ENCODE data around the gene EPDR1. TPM values are rescaled to one million over a fixed set of nuclear protein-coding genes. Genes with fewer than 3 reads are reported as not detected.

The EPDR1 gene
- total and polyA plus RNA-seq, 12 donors = 7.8 to 75.0 (median 56.3) TPM

DNA sequence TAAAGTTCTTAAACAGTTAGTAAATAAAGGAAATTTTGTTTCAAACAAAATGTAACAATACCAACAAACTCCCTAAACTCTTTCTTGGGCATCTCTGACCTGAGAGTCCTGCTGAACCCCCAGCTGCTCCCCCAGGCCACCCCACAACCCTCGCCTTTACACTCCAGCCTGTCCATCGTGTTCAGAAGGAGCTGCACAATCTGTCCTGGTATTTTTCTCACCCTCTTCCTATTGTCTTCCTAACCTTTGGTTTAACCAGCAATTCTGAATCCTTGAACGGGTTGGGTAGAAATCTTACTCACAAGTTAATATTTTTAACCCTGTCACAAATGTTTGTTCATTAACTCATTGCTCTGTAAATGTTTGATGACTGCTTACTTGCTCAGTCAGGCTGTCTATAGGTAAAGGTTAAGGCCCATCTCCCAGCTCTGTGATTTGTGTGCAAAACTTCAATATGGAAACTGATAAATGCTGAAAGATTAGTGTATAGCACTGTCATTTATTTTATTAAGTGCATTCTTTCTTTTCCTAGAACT, 20.7 kb upstream of the EPDR1 start:
- no peaks in the 10 kb centered on the region for H3K36me3 ChIP-seq
- DNase-seq = no peak
- no peak for ATAC-seq
- no peak overlapping the region for H3K27ac ChIP-seq
- H3K9me3 ChIP-seq = no peaks in the 10 kb centered on the region
- intact Hi-C loops (cut with DNase I) = loop anchor here in 9 of 10 donors (2.0 to 10.0 kb wide), 6 partner anchors 205 to 475 kb away; no protein-coding TSS in a partner anchor
- peaks cover 0 to 17% (median 7%) of the 10 kb centered on the region in 9 donors for H3K4me1 ChIP-seq
- TF ChIP-seq, protein P1, sequence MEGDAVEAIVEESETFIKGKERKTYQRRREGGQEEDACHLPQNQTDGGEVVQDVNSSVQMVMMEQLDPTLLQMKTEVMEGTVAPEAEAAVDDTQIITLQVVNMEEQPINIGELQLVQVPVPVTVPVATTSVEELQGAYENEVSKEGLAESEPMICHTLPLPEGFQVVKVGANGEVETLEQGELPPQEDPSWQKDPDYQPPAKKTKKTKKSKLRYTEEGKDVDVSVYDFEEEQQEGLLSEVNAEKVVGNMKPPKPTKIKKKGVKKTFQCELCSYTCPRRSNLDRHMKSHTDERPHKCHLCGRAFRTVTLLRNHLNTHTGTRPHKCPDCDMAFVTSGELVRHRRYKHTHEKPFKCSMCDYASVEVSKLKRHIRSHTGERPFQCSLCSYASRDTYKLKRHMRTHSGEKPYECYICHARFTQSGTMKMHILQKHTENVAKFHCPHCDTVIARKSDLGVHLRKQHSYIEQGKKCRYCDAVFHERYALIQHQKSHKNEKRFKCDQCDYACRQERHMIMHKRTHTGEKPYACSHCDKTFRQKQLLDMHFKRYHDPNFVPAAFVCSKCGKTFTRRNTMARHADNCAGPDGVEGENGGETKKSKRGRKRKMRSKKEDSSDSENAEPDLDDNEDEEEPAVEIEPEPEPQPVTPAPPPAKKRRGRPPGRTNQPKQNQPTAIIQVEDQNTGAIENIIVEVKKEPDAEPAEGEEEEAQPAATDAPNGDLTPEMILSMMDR (IDR thresholded peaks at IDR 0.05) = no peak
- H3K27me3 ChIP-seq = peaks cover 0 to 4% (median 0%) of the 10 kb centered on the region in 7 donors
- H3K4me3 ChIP-seq = no peak overlapping the region
- 66 to 73% methylated on average over 3 of the region's 3 CpGs for WGBS, 2 donors

DNA sequence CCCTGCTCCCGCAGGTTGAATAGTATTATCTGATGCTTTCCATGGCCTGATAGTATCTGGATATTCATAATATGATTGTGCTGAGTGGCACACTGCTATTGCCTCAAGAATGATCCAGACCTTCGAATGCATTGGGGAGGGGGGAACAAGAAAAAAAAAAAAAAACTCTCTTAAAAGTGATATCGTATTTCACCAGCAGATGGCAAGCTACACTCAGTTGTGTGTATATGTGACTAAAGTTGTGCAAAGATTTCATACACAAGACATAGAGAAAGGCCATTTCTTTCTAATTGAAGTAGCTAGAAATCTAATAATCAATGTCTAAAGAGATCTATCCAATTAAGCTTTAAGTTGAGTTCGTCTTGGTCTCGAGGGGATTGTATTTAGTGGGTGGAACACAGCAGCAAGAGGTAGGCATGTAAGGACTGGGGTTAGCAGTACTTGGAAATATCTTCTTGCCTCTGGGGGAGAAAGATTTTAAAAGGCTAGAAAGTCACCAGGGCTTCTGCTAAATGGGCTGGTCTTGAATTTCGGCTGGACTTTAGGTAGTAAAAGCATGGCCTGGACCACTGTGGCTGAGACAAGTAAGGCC, 19.1 kb upstream of the EPDR1 start:
- Histone ChIP-seq H3K36me3 (no peaks in the 10 kb centered on the region), H3K9me3 (no peaks in the 10 kb centered on the region), H3K4me3 (no peak overlapping the region), H3K27ac (peak overlapping the region in 1 of 10 donors; percentile 37), H3K27me3 (no peaks in the 10 kb centered on the region), H3K4me1 (peaks cover 0 to 17% (median 7%) of the 10 kb centered on the region in 9 donors)
- TF ChIP-seq, protein P1 (IDR thresholded peaks at IDR 0.05) = peak; percentile 15 to 69 (median 56)
- intact Hi-C loops (cut with DNase I) = loop anchor here in 9 of 10 donors (2.0 to 10.0 kb wide), 6 partner anchors 203 to 473 kb away; no protein-coding TSS in a partner anchor
- 21 to 26% methylated on average over 6 of the region's 6 CpGs for WGBS, 2 donors
- ATAC-seq (peak in 5 of 8 donors; percentile 47 to 62 (median 57)), DNase-seq (no peak)

DNA sequence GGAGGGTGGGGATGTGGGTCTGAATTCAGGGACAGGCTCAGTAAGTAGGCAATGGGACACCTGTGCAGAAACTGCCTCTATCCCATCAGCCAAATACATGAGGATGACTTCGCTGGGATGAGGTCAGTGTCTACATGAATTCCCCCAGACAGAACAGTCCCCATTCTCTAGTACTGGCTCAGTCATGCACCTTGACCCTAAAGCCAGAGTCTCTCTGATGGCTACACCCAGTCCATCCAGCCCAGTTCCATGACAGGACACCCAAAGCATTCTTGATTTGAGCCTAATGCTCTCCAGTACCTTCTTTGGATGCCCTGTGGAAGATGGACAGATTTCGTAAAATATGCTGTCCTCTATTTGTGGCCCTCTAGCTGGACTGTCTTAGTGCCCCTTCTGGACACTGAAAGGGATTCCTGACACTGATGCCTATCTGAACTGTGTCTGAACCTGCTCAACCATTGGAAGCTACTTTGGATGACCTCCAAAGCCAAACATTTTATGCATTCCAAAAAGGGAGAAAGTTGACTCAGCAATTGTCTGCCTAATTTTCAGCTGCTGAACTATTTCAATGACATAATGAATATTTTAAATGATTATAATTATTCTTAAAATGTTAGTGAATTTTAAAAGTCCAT, 18.4 kb upstream of the EPDR1 start:
- DNase-seq = no peak
- H3K27me3 ChIP-seq = no peaks in the 10 kb centered on the region
- peak overlapping the region in 1 of 10 donors; percentile 37 for H3K27ac ChIP-seq
- TF ChIP-seq, protein P1 (IDR thresholded peaks at IDR 0.05) = no peak
- intact Hi-C loops (cut with DNase I) = loop anchor here in 9 of 10 donors (2.0 to 10.0 kb wide), 6 partner anchors 203 to 473 kb away; no protein-coding TSS in a partner anchor
- WGBS, 2 donors = 96 to 98% methylated on average over 2 of the region's 2 CpGs
- H3K4me1 ChIP-seq = peaks cover 0 to 17% (median 7%) of the 10 kb centered on the region in 9 donors
- H3K36me3 ChIP-seq = no peaks in the 10 kb centered on the region
- H3K4me3 ChIP-seq = no peak overlapping the region
- peak in 5 of 8 donors; percentile 26 to 35 (median 31) for ATAC-seq
- H3K9me3 ChIP-seq = no peaks in the 10 kb centered on the region

DNA sequence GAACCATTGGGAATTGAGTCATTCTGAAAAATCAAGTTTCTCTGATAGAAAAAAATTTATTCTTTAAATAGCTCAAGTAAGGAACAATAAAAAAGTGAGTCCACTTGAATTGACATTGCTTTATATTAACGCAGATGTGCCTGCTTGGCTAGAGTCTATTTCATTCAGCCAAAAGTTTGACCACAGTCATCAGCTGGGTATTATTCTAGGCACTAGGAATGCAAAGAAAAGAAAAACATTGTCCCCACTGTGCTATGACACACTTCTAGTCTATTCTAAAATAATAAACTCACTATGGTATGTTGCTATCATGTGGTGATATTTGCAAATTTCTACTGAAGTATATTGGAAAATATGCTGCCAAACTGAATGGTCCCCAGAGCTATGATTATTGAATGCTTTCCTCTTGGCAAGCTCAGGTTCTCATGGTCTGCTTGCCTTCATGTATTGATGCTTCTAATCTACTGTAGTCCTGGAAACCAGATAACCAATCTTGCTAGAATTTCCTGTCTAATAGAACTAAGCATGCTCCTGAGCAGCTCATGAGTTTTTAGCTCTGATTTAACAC, 12.1 kb upstream of the EPDR1 start:
- TF ChIP-seq, protein P1 (IDR thresholded peaks at IDR 0.05) = no peak
- no peaks in the 10 kb centered on the region for H3K27me3 ChIP-seq
- no peaks in the 10 kb centered on the region for H3K36me3 ChIP-seq
- H3K4me3 ChIP-seq = no peak overlapping the region
- H3K9me3 ChIP-seq = no peaks in the 10 kb centered on the region
- ATAC-seq (peak in 3 of 8 donors; percentile 44 to 75 (median 63)), DNase-seq (no peak)
- WGBS, 2 donors = 43 to 70% methylated on average over 1 of the region's 1 CpG
- no peak overlapping the region for H3K27ac ChIP-seq
- intact Hi-C loops (cut with DNase I) = loop anchor here in 1 of 10 donors (10.0 kb wide), 2 partner anchors 196 to 466 kb away; no protein-coding TSS in a partner anchor
- H3K4me1 ChIP-seq = no peaks in the 10 kb centered on the region

Data from heart right ventricle (tissue), 16 donors.